DOHH2 (cell line): ENCODE data around the gene MPZ.

Experiments used
- H3F3A ChIP-seq: fragments of 200-600 bp; sonication (generic), shearing (Covaris generic); 2 replicates; pipeline ENCODE4 v1.6.0; 2016; ENCODE audit warnings: antibody characterized with exemption, mild to moderate bottlenecking; ENCODE audit not compliant: control insufficient read depth, insufficient read depth
- H3K27ac ChIP-seq: fragments of 200-600 bp; sonication (generic); 2 replicates; pipeline ENCODE4 v1.5.1; 2014; ENCODE audit warnings: low read depth, mild to moderate bottlenecking, low read length, moderate library complexity
- H3K27me3 ChIP-seq: fragments of 200-600 bp; sonication (generic); 2 replicates; pipeline ENCODE4 v1.6.1; 2014; ENCODE audit warnings: mild to moderate bottlenecking, low read length, mixed read lengths; ENCODE audit not compliant: control insufficient read depth
- H3K36me3 ChIP-seq: fragments of 200-600 bp; sonication (generic); 2 replicates; pipeline ENCODE4 v1.6.1; 2014; ENCODE audit warnings: mild to moderate bottlenecking, low read length, moderate library complexity, mixed read lengths; ENCODE audit not compliant: control insufficient read depth
- H3K4me1 ChIP-seq: fragments of 200-600 bp; sonication (generic); 2 replicates; pipeline ENCODE4 v1.6.1; 2014; ENCODE audit warnings: mild to moderate bottlenecking, low read length, mixed read lengths; ENCODE audit not compliant: control insufficient read depth
- H3K4me2 ChIP-seq: fragments of 200-600 bp; sonication (generic); 2 replicates; pipeline ENCODE4 v1.6.0; 2014; ENCODE audit warnings: mild to moderate bottlenecking, low read length, moderate library complexity
- H3K4me3 ChIP-seq: fragments of 200-600 bp; sonication (generic); 2 replicates; pipeline ENCODE4 v1.5.1; 2014; ENCODE audit warnings: mild to moderate bottlenecking, low read length, mixed read lengths
- H3K79me2 ChIP-seq: fragments of 200-600 bp; sonication (generic); 2 replicates; pipeline ENCODE4 v1.6.1; 2014; ENCODE audit warnings: mild to moderate bottlenecking, low read length, mixed read lengths; ENCODE audit not compliant: control insufficient read depth
- H3K9me2 ChIP-seq: fragments of 200-600 bp; sonication (generic); replicated peaks from 2 replicates; pipeline ENCODE4 v1.6.1; 2014; ENCODE audit warnings: mild to moderate bottlenecking, low read length, mixed read lengths; ENCODE audit not compliant: control insufficient read depth
- H3K9me3 ChIP-seq: fragments of 200-600 bp; sonication (generic); 2 replicates; pipeline ENCODE4 v1.6.1; 2014; ENCODE audit warnings: antibody characterized with exemption, low read length, mixed read lengths; ENCODE audit not compliant: control insufficient read depth, insufficient read depth
- H4K20me1 ChIP-seq: fragments of 200-600 bp; sonication (generic); 2 replicates; pipeline ENCODE4 v1.6.0; 2014; ENCODE audit warnings: low read depth, mild to moderate bottlenecking, antibody characterized with exemption, low read length, moderate library complexity; ENCODE audit not compliant: control insufficient read depth, insufficient read depth
- EZH2phosphoT487 ChIP-seq: fragments of 200-600 bp; sonication (generic); IDR thresholded peaks from 2 replicates; pipeline ENCODE4 v1.6.1; 2017; ENCODE audit warnings: borderline replicate concordance, mild to moderate bottlenecking, antibody characterized with exemption, low read length, moderate library complexity, mixed read lengths
- TF ChIP-seq, protein P1 (sequence below): fragments of 200-600 bp; sonication (generic); IDR thresholded peaks from one replicate; pipeline ENCODE4 v1.5.1; 2014; ENCODE audit warnings: antibody characterized with exemption, mild to moderate bottlenecking, low read depth, low read length; ENCODE audit not compliant: poor library complexity, severe bottlenecking

The MPZ gene

GRCh38 chr1:161282991-161283390 is 26.8 kb downstream of the MPZ start:
- H4K20me1 ChIP-seq: no peaks in the 10 kb centered on the region
- no peak overlapping the region for H3K27ac ChIP-seq
- H3K4me1 ChIP-seq: peaks cover 9% of the 10 kb centered on the region
- peak overlapping the region; percentile 24 for H3K4me2 ChIP-seq
- no peaks in the 10 kb centered on the region for H3K9me3 ChIP-seq
- no peak for TF ChIP-seq EZH2phosphoT487
- TF ChIP-seq, protein P1, sequence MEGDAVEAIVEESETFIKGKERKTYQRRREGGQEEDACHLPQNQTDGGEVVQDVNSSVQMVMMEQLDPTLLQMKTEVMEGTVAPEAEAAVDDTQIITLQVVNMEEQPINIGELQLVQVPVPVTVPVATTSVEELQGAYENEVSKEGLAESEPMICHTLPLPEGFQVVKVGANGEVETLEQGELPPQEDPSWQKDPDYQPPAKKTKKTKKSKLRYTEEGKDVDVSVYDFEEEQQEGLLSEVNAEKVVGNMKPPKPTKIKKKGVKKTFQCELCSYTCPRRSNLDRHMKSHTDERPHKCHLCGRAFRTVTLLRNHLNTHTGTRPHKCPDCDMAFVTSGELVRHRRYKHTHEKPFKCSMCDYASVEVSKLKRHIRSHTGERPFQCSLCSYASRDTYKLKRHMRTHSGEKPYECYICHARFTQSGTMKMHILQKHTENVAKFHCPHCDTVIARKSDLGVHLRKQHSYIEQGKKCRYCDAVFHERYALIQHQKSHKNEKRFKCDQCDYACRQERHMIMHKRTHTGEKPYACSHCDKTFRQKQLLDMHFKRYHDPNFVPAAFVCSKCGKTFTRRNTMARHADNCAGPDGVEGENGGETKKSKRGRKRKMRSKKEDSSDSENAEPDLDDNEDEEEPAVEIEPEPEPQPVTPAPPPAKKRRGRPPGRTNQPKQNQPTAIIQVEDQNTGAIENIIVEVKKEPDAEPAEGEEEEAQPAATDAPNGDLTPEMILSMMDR: no peak
- H3K9me2 ChIP-seq: no peaks in the 10 kb centered on the region
- no peak overlapping the region for H3K4me3 ChIP-seq
- H3K36me3 ChIP-seq: no peaks in the 10 kb centered on the region
- H3K27me3 ChIP-seq: peaks cover 37% of the 10 kb centered on the region
- no peaks in the 10 kb centered on the region for H3K79me2 ChIP-seq
- H3F3A ChIP-seq: no peaks in the 10 kb centered on the region

- Histone ChIP-seq H3K27ac (no peak overlapping the region), H3K27me3 (peaks cover 34% of the 10 kb centered on the region)
- no peak for TF ChIP-seq EZH2phosphoT487
- TF ChIP-seq, protein P1: no peak
Measured at GRCh38 chr1:161274874-161275273, 34.9 kb downstream of the MPZ start.

GRCh38 chr1:161273402-161273801 is 36.4 kb downstream of the MPZ start:
- no peaks in the 10 kb centered on the region for H3F3A ChIP-seq
- no peak for TF ChIP-seq EZH2phosphoT487
- TF ChIP-seq, protein P1: no peak
- no peaks in the 10 kb centered on the region for H3K9me2 ChIP-seq
- no peak overlapping the region for H3K4me3 ChIP-seq
- H3K9me3 ChIP-seq: no peaks in the 10 kb centered on the region
- peaks cover 32% of the 10 kb centered on the region for H3K27me3 ChIP-seq
- no peaks in the 10 kb centered on the region for H3K4me1 ChIP-seq
- no peaks in the 10 kb centered on the region for H3K36me3 ChIP-seq
- no peak overlapping the region for H3K27ac ChIP-seq
- no peaks in the 10 kb centered on the region for H4K20me1 ChIP-seq
- no peaks in the 10 kb centered on the region for H3K79me2 ChIP-seq
- H3K4me2 ChIP-seq: no peak overlapping the region

More at GRCh38 chr1:161274874-161275273, 34.9 kb downstream of the MPZ start:
- no peaks in the 10 kb centered on the region for H4K20me1 ChIP-seq
- H3K4me2 ChIP-seq: no peak overlapping the region
- H3K9me2 ChIP-seq: no peaks in the 10 kb centered on the region
- no peaks in the 10 kb centered on the region for H3K79me2 ChIP-seq
- H3K4me1 ChIP-seq: no peaks in the 10 kb centered on the region
- H3K9me3 ChIP-seq: no peaks in the 10 kb centered on the region
- H3F3A ChIP-seq: no peaks in the 10 kb centered on the region
- no peak overlapping the region for H3K4me3 ChIP-seq
- H3K36me3 ChIP-seq: no peaks in the 10 kb centered on the region
